GM18909 (cell line): ENCODE data around the gene NFKB1.

Source experiments
- ATAC-seq: cut with Tn5 transposase; IDR thresholded peaks from one replicate; pipeline ENCODE4 v1.9.1; 2021; ENCODE audit warnings: mild to moderate bottlenecking; ENCODE audit not compliant: unreplicated experiment, poor library complexity

NFKB1 gene

GRCh38 chr4:102663073-102663472 is 161.9 kb downstream of the NFKB1 start:
- ATAC-seq: no peak

- no peak for ATAC-seq
Observed at GRCh38 chr4:102665527-102665926, 164.4 kb downstream of the NFKB1 start.
